Left ventricle myocardium inferior (tissue), 1 donor: ENCODE data around the gene WNT9A. TPM values are rescaled to one million over a fixed set of nuclear protein-coding genes. Genes with fewer than 3 reads are reported as not detected.

Source experiments
- DNase-seq: peaks from one replicate; pipeline ENCODE4 v3.0.0-alpha.2; 2020
- H3K27ac ChIP-seq: fragments of 200-600 bp; replicated peaks from 2 replicates; pipeline ENCODE4 v1.8.0; 2021
- H3K27me3 ChIP-seq: fragments of 200-600 bp; 2 replicates; pipeline ENCODE4 v1.8.0; 2021; ENCODE audit warnings: low read depth
- H3K36me3 ChIP-seq: fragments of 200-600 bp; 2 replicates; pipeline ENCODE4 v1.8.0; 2021
- H3K4me1 ChIP-seq: fragments of 200-600 bp; 2 replicates; pipeline ENCODE4 v1.8.0; 2021
- H3K4me3 ChIP-seq: fragments of 200-600 bp; 2 replicates; pipeline ENCODE4 v1.8.0; 2021; ENCODE audit warnings: mild to moderate bottlenecking, moderate library complexity
- H3K9me3 ChIP-seq: fragments of 200-600 bp; replicated peaks from 2 replicates; pipeline ENCODE4 v1.8.0; 2021
- CTCF ChIP-seq: fragments of 200-600 bp; IDR thresholded peaks from 2 replicates; pipeline ENCODE4 v1.8.0; 2021; ENCODE audit warnings: antibody characterized with exemption, mild to moderate bottlenecking, borderline replicate concordance
- intact Hi-C: fragments of 100-400 bp; cut with micrococcal nuclease; formaldehyde crosslinking; loops from one replicate; pipeline ENCODE4 v1.11.0; 2022
- total RNA-seq: library from RNA; stranded (reverse); fragmentation: NEBNext Ultra II Directional; extraction: Animal tissue kit (Norgen Biotek cat#: 25700); gene quantifications from one replicate; pipeline ENCODE4 v1.2.1, GENCODE V29; 2021
- donor health status: DM: no; HTN: yes; CAD: no; lungs with severe emphysema.

WNT9A gene
- total RNA-seq, 1 donor from 2014 or later: 4.8 TPM

DNA sequence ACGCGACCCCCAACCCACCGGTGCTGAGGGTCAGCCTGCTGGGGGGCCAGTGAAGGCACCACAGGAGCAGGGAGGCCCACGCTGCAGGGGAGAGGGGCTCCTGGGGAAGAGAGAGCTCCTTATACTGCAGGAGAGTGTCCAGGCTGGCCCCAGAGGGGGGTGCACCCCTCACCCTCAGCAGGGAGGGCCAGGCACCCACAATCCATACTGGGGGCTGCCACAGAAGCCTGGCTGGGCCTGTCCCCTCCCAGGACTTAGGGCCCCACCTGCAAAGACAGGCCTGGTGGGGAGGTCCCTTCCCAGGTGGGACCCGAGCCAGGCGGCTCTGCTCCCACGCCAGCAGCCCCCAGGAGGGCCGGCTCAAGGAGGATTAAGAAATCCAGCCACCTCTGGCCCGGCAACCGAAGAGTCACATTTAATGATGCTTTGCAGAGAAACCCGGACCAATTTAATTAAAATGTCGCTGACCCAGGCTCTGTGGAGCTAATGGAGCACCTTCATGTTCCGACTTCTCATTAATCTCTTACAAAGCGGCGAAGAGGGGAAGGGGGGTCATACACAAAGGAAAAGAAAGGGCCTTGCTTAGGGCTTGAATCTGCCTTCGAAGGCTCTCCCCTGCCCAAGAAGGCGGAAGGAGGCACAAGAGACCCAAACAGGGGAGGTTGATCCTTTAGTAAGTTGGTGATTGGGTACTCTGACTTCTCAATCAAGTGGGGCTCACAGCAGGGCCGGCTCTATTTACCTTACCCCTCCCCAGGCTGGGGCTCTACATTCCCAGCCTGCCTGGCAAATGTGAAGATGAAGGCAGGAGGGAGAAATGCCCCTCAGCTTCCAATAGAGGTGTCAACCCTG is 25.0 kb downstream of the WNT9A start:
- Histone ChIP-seq H3K27ac (no peak overlapping the region), H3K4me1 (no peaks in the 10 kb centered on the region), H3K36me3 (peaks cover 8% of the 10 kb centered on the region), H3K27me3 (no peaks in the 10 kb centered on the region), H3K4me3 (no peak overlapping the region), H3K9me3 (no peaks in the 10 kb centered on the region)
- no peak for TF ChIP-seq CTCF
- DNase-seq: no peak
- intact Hi-C loops: no loop called here

DNA sequence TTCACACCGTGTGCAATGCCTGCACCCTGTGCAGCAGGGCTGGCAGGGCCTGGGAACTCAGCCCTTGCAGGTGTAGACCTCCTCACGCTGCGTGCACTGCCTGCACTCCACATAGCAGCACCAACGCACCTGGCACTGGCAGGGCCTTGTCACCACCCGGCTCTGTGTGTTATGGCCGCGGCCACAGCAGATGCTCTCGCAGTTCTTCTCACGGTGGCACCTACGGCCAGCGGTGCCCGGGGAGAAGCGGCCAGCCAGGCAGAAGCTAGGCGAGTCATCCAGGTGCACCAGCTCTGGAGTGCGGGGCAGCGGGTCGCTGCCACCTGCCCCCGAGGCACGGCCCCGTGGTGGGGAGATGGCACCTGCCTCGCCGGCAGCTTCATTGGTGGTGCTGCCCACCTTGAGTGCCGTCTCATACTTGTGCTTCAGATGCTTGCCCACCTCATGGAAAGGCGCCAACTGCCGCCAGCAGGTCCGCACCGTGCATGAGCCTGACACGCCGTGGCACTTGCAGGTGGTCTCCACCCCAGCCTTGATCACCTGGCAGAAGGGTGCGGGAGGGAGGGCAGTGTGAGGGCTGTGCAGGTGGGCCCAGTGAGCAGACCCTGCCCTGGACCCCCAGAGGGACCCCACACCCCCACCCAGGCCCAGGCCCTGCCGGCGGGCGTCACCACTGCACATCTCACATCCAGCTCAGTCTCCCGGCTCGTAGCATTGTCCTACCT is 26.1 kb downstream of the WNT9A start:
- no peaks in the 10 kb centered on the region for H3K9me3 ChIP-seq
- no peak for TF ChIP-seq CTCF
- no peak for DNase-seq
- H3K4me3 ChIP-seq: no peak overlapping the region
- no peak overlapping the region for H3K27ac ChIP-seq
- intact Hi-C loops: no loop called here
- no peaks in the 10 kb centered on the region for H3K4me1 ChIP-seq
- H3K27me3 ChIP-seq: no peaks in the 10 kb centered on the region
- peaks cover 8% of the 10 kb centered on the region for H3K36me3 ChIP-seq

DNA sequence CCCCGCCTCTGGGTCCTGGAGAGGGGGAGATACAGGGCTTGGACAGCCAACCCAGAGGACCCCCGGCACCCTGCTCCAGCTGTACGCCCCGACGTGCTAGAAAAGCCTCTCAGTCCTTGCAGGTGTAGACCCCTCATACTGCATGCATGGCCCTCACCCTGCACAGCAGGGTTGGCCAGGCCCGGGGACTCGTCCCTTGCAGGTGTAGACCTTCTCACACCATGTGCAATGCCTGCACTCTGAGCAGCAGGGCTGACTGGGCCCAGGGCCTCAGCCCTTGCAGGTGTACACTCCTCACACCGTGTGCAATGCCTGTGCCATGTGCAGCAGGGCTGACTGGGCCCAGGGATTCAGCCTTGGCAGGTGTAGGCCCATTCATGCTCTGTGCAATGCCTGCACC is 26.8 kb downstream of the WNT9A start:
- Histone ChIP-seq H3K36me3 (peaks cover 8% of the 10 kb centered on the region), H3K9me3 (no peaks in the 10 kb centered on the region), H3K27me3 (no peaks in the 10 kb centered on the region), H3K4me3 (no peak overlapping the region), H3K27ac (no peak overlapping the region), H3K4me1 (no peaks in the 10 kb centered on the region)
- DNase-seq: no peak
- no peak for TF ChIP-seq CTCF
- intact Hi-C loops: no loop called here

- intact Hi-C loops: no loop called here
- H3K4me3 ChIP-seq: no peak overlapping the region
- no peaks in the 10 kb centered on the region for H3K9me3 ChIP-seq
- no peak overlapping the region for H3K27ac ChIP-seq
- no peaks in the 10 kb centered on the region for H3K4me1 ChIP-seq
- peaks cover 8% of the 10 kb centered on the region for H3K36me3 ChIP-seq
- TF ChIP-seq CTCF: no peak
- H3K27me3 ChIP-seq: no peaks in the 10 kb centered on the region
- DNase-seq: no peak
These were observed 27.3 kb downstream of the WNT9A start for GRCh38 chr1:227920426-227920825.

DNA sequence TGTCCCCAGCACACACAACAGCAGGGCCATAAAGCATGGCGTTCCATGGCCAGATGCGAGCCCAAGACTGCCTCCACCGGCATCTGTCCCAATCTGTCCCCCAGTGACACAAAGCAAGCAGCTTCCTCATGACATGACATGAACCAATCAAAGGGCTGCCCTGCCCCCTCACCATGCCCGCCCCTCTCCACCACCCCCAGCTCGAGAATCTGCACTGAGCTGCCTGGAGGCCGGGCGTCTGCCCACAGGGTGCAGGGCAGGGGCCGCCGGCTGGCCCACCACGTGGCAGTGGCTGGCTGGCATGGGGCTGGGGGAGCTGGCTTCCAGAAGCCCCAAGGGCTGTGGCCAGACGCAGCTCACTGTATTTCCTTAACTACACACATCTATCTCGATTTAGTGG is 27.8 kb downstream of the WNT9A start:
- no peaks in the 10 kb centered on the region for H3K9me3 ChIP-seq
- intact Hi-C loops: no loop called here
- H3K27ac ChIP-seq: no peak overlapping the region
- no peak for TF ChIP-seq CTCF
- H3K27me3 ChIP-seq: no peaks in the 10 kb centered on the region
- no peak for DNase-seq
- H3K4me3 ChIP-seq: no peak overlapping the region
- H3K4me1 ChIP-seq: no peaks in the 10 kb centered on the region
- H3K36me3 ChIP-seq: peaks cover 8% of the 10 kb centered on the region
